H1 (cell line): ENCODE data around the gene ST8SIA4. TPM values are rescaled to one million over a fixed set of nuclear protein-coding genes. Genes with fewer than 3 reads are reported as not detected.

Experiments used
- CTCF ChIA-PET: fragments of 300-600 bp; sonication (Branson Sonifier 250); formaldehyde crosslinking; loops from one replicate; lab custom pipeline; 2021; ENCODE audit not compliant: partially characterized antibody; lab: Charles Lee
- POLR2A ChIA-PET: fragments of 300-600 bp; sonication (Branson Sonifier 250); formaldehyde crosslinking; loops from one replicate; lab custom pipeline; 2021; ENCODE audit warnings: inconsistent platforms; ENCODE audit not compliant: partially characterized antibody; lab: Charles Lee
- DNase-seq, 2 experiments: peaks; one replicate each; pipeline versions ENCODE4 v3.0.0 to v3.0.0-alpha.2; 2010 to 2022; ENCODE audit warnings: low spot score in 2 of 2, low read depth in 1 of 2, mixed read lengths in 1 of 2
- FAIRE-seq: peaks from 2 replicates; lab custom pipeline; 2011; peaks lifted over from hg19 to GRCh38; lab: Jason Lieb, UNC
- H2AFZ ChIP-seq: 2 replicates; pipeline ENCODE4 v1.8.1; 2012; ENCODE audit warnings: low read length, inconsistent platforms
- H2AK5ac ChIP-seq: 2 replicates; pipeline ENCODE4 v1.6.1; 2013; ENCODE audit warnings: low read depth, low read length
- H2BK120ac ChIP-seq: replicated peaks from 2 replicates; pipeline ENCODE3; 2013; ENCODE audit warnings: low read depth, low read length, inconsistent platforms
- H2BK12ac ChIP-seq: 2 replicates; pipeline ENCODE4 v1.6.1; 2013; ENCODE audit warnings: low read depth, low read length
- H2BK15ac ChIP-seq: 2 replicates; pipeline ENCODE4 v1.6.1; 2013; ENCODE audit warnings: low read length
- H2BK20ac ChIP-seq: 2 replicates; pipeline ENCODE4 v1.6.1; 2013; ENCODE audit warnings: low read length
- H2BK5ac ChIP-seq: 2 replicates; pipeline ENCODE4 v1.6.1; 2013; ENCODE audit warnings: low read depth, low read length
- H3K14ac ChIP-seq: 2 replicates; pipeline ENCODE4 v1.6.1; 2013; ENCODE audit warnings: inconsistent platforms; ENCODE audit not compliant: insufficient read length
- H3K18ac ChIP-seq: 2 replicates; pipeline ENCODE4 v1.6.1; 2013; ENCODE audit warnings: low read length; ENCODE audit errors: extremely low read depth
- H3K23ac ChIP-seq: 2 replicates; pipeline ENCODE4 v1.6.1; 2013; ENCODE audit warnings: inconsistent platforms; ENCODE audit not compliant: insufficient read length
- H3K23me2 ChIP-seq: 2 replicates; pipeline ENCODE4 v1.6.1; 2013; ENCODE audit warnings: low read depth, low read length
- H3K27ac ChIP-seq: 2 replicates; pipeline ENCODE4 v1.6.1; 2011; ENCODE audit warnings: low read depth, low read length, inconsistent platforms
- H3K27me3 ChIP-seq, 4 experiments: replicated peaks in 1 of 4; 1 replicate in 1 of 4; 2 replicates in 3 of 4; pipeline versions ENCODE4 v1.6.1 to v1.8.1; 2011 to 2013; ENCODE audit warnings: low read length in 3 of 4, mild to moderate bottlenecking in 3 of 4, inconsistent platforms in 2 of 4, mixed read lengths in 2 of 4, moderate library complexity in 1 of 4; ENCODE audit not compliant: control insufficient read depth in 3 of 4, insufficient read depth in 3 of 4; ENCODE audit errors: extremely low read depth in 1 of 4
- H3K36me3 ChIP-seq, 4 experiments: 2 replicates each; pipeline versions ENCODE4 v1.6.1 to v1.8.1; 2011 to 2013; ENCODE audit warnings: mild to moderate bottlenecking in 4 of 4, low read length in 3 of 4, moderate library complexity in 2 of 4, control low read depth in 1 of 4, inconsistent platforms in 1 of 4; ENCODE audit not compliant: insufficient read depth in 4 of 4, control insufficient read depth in 2 of 4
- H3K4ac ChIP-seq: replicated peaks from 2 replicates; pipeline ENCODE3; 2013; ENCODE audit warnings: low read length, low read depth, mixed read lengths, inconsistent platforms; ENCODE audit not compliant: insufficient read length
- H3K4me1 ChIP-seq, 4 experiments: replicated peaks in 1 of 4; 1 replicate in 1 of 4; 2 replicates in 3 of 4; pipeline versions ENCODE4 v1.6.1 to v1.8.1; 2011 to 2013; ENCODE audit warnings: low read length in 3 of 4, inconsistent platforms in 2 of 4, mixed read lengths in 1 of 4; ENCODE audit not compliant: insufficient read depth in 4 of 4, control insufficient read depth in 3 of 4
- H3K4me2 ChIP-seq, 2 experiments: 2 replicates each; pipeline versions ENCODE4 v1.6.1 to v1.8.1; 2011 to 2013; ENCODE audit warnings: low read depth in 2 of 2, low read length in 2 of 2, control low read depth in 1 of 2, inconsistent platforms in 1 of 2, mild to moderate bottlenecking in 1 of 2; ENCODE audit not compliant: insufficient read depth in 1 of 2
- H3K4me3 ChIP-seq, 4 experiments: fragments of 200-600, 300-600 bp in 1 of 4; sonication (generic), shearing (Covaris generic), sonication (Bioruptor Twin) in 1 of 4; 2 replicates each; pipeline versions ENCODE4 v1.5.1 to v1.8.1; 2011 to 2016; ENCODE audit warnings: low read length in 4 of 4, low read depth in 3 of 4, control low read depth in 2 of 4, inconsistent platforms in 2 of 4, mild to moderate bottlenecking in 2 of 4, mixed read lengths in 1 of 4, moderate library complexity in 1 of 4; ENCODE audit not compliant: insufficient read depth in 2 of 4; ENCODE audit errors: extremely low read depth in 1 of 4
- H3K56ac ChIP-seq: replicated peaks from 2 replicates; pipeline ENCODE3; 2013; ENCODE audit warnings: low read depth, mild to moderate bottlenecking, mixed read lengths, low read length, inconsistent platforms; ENCODE audit not compliant: insufficient read length
- H3K79me1 ChIP-seq: 2 replicates; pipeline ENCODE4 v1.6.1; 2013; ENCODE audit warnings: low read depth, low read length, control low read depth
- H3K79me2 ChIP-seq, 2 experiments: 2 replicates each; pipeline versions ENCODE4 v1.6.1 to v1.8.1; 2012 to 2013; ENCODE audit warnings: low read length in 2 of 2, mild to moderate bottlenecking in 2 of 2, inconsistent platforms in 1 of 2; ENCODE audit not compliant: insufficient read depth in 2 of 2, control insufficient read depth in 1 of 2
- H3K9ac ChIP-seq, 4 experiments: replicated peaks in 1 of 4; 1 replicate in 1 of 4; 2 replicates in 3 of 4; pipeline versions ENCODE4 v1.6.1 to v1.8.1; 2011 to 2013; ENCODE audit warnings: low read depth in 3 of 4, low read length in 3 of 4, control low read depth in 2 of 4, mild to moderate bottlenecking in 2 of 4, moderate library complexity in 2 of 4, inconsistent platforms in 1 of 4; ENCODE audit errors: extremely low read depth in 1 of 4
- H3K9me3 ChIP-seq, 2 experiments: 2 replicates each; pipeline versions ENCODE4 v1.6.1 to v1.8.1; 2012 to 2013; ENCODE audit warnings: mild to moderate bottlenecking in 2 of 2, moderate library complexity in 2 of 2, control low read depth in 1 of 2, inconsistent platforms in 1 of 2, low read depth in 1 of 2, low read length in 1 of 2, mixed read lengths in 1 of 2; ENCODE audit not compliant: insufficient read depth in 2 of 2
- H4K20me1 ChIP-seq, 2 experiments: replicated peaks in 1 of 2; 2 replicates each; pipeline versions ENCODE3 to v1.8.1; 2011 to 2013; ENCODE audit warnings: inconsistent platforms in 2 of 2, low read length in 2 of 2, mild to moderate bottlenecking in 1 of 2; ENCODE audit not compliant: insufficient read depth in 2 of 2, control insufficient read depth in 1 of 2
- H4K5ac ChIP-seq: 2 replicates; pipeline ENCODE4 v1.6.1; 2013; ENCODE audit warnings: low read length, low read depth, mixed read lengths, inconsistent platforms; ENCODE audit not compliant: insufficient read length
- H4K8ac ChIP-seq: 2 replicates; pipeline ENCODE4 v1.8.0; 2013; ENCODE audit warnings: mild to moderate bottlenecking, moderate library complexity, low read length, inconsistent platforms; ENCODE audit not compliant: insufficient read depth; ENCODE audit errors: extremely low read depth
- H4K91ac ChIP-seq: replicated peaks from 2 replicates; pipeline ENCODE3; 2013; ENCODE audit warnings: low read length, mixed read lengths, inconsistent platforms; ENCODE audit not compliant: insufficient read length
- CEBPB ChIP-seq: IDR thresholded peaks from 2 replicates; pipeline ENCODE4 v1.6.1; 2012; ENCODE audit warnings: low read depth, low read length
- CHD2 ChIP-seq: IDR thresholded peaks from 2 replicates; pipeline ENCODE4 v1.6.1; 2012; ENCODE audit warnings: low read length, improper control_type of control experiment
- GTF2F1 ChIP-seq: IDR thresholded peaks from 2 replicates; pipeline ENCODE4 v1.6.1; 2012; ENCODE audit warnings: low read depth, low read length, improper control_type of control experiment, borderline replicate concordance
- HDAC2 ChIP-seq, 2 experiments: fragments of 300-600 bp in 1 of 2; sonication (generic) in 1 of 2; IDR thresholded peaks; 2 replicates each; pipeline ENCODE4 v1.6.1; 2011 to 2012; ENCODE audit warnings: low read depth in 2 of 2, low read length in 2 of 2, mild to moderate bottlenecking in 2 of 2, moderate library complexity in 2 of 2, borderline replicate concordance in 1 of 2, inconsistent platforms in 1 of 2
- NRF1 ChIP-seq: IDR thresholded peaks from 2 replicates; pipeline ENCODE4 v1.6.1; 2011; ENCODE audit warnings: mild to moderate bottlenecking, low read depth, low read length, improper control_type of control experiment
- POLR2AphosphoS5 ChIP-seq: IDR thresholded peaks from 2 replicates; pipeline ENCODE4 v1.6.1; 2011; ENCODE audit warnings: low read depth, low read length
- RBBP5 ChIP-seq: IDR thresholded peaks from 2 replicates; pipeline ENCODE4 v1.7.1; 2012; ENCODE audit warnings: low read depth, mild to moderate bottlenecking, inconsistent platforms, low read length, moderate library complexity, borderline replicate concordance
- SP2 ChIP-seq: IDR thresholded peaks from 2 replicates; pipeline ENCODE4 v1.6.1; 2012; ENCODE audit warnings: mild to moderate bottlenecking, low read length, inconsistent platforms
- TAF1 ChIP-seq: IDR thresholded peaks from 2 replicates; pipeline ENCODE4 v1.6.1; 2011; ENCODE audit warnings: mild to moderate bottlenecking, low read depth, low read length
- TAF7 ChIP-seq: optimal IDR thresholded peaks from 2 replicates; pipeline ENCODE3; 2011; ENCODE audit warnings: low read depth, mild to moderate bottlenecking, inconsistent platforms, low read length, moderate library complexity, borderline replicate concordance
- ZNF274 ChIP-seq: IDR thresholded peaks from 2 replicates; pipeline ENCODE4 v1.7.0; 2012; ENCODE audit warnings: low read length, borderline replicate concordance; ENCODE audit errors: extremely low read depth
- WGBS, 2 experiments: shearing (Covaris generic) in 1 of 2; methylation state at CpG; one replicate each; pipeline versions ENCODE4 v1.1.6 to v1.1.7; 2013 to 2015; ENCODE audit warnings: low lambda C conversion rate in 2 of 2, mixed read lengths in 2 of 2, inconsistent platforms in 1 of 2, low coverage in 1 of 2, missing lambda C conversion rate in 1 of 2; ENCODE audit not compliant: insufficient replicate concordance in 2 of 2, insufficient coverage in 1 of 2, insufficient read length in 1 of 2; ENCODE audit errors: extremely low coverage in 1 of 2, missing lambda C conversion rate in 1 of 2; 5-methylcytosine and 5-hydroxymethylcytosine counted together
- polyA plus RNA-seq, 7 experiments: library from polyadenylated mRNA; depleted of rRNA in 3 of 7; stranded (reverse) in 5 of 7; unstranded in 2 of 7; fragments of >200 nt in 5 of 7; fragments of 200-250 nt in 2 of 7; gene quantifications; 1 replicate in 5 of 7; 2 replicates in 1 of 7; 4 replicates in 1 of 7; pipeline versions ENCODE4 v1.2.1 to v1.2.3, GENCODE V29; 2011 to 2013; ENCODE audit warnings: missing spikeins in 2 of 7, mixed read lengths in 2 of 7
- total RNA-seq: library from RNA; stranded (reverse); fragmentation: NEBNext Ultra II Directional; extraction: Animal tissue kit (Norgen Biotek cat#: 25700); gene quantifications from 2 replicates; pipeline ENCODE4 v1.2.1, GENCODE V29; 2021
- TF ChIP-seq, protein P1 (sequence below): IDR thresholded peaks from 2 replicates; pipeline ENCODE4 v1.6.1; 2011; ENCODE audit warnings: low read length, improper control_type of control experiment

Gene ST8SIA4
- total and polyA plus RNA-seq, 2 of the 8 experiments (the other 6 are each of a cell fraction or from before 2014, with no cell fraction given): 0.08 to 0.50 TPM

DNA sequence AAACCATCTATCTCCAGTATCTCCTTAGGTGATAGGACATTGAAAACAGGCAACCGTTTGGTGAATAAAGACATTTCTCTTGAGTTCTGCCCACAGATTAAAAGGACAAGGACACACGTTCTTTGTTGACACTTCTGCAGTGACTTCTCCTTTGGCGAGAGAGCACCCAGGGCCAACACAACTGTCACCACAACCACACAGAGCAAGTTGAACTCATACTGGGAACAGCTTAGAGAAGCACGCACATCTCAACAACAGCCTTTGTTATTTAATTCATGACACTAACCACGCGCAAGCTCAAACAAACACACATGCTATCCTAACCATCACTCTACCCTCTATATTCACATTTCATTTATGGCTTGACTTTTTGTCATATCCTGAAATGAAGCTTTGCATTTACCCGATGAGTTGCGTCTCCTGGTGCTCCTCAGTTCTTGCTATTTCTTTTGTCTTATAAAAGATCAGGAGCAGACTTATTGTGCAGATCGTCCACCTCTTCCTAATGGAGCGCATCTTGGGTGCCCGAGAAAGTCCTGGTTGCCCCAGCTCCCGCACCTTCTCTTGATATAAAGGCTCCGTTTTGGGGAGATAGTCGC, 543 bp downstream of the ST8SIA4 start:
- H3K9me3 ChIP-seq: no peaks in the 10 kb centered on the region
- H3K4ac ChIP-seq: no peak overlapping the region
- H3K36me3 ChIP-seq: no peaks in the 10 kb centered on the region
- H3K79me2 ChIP-seq: no peaks in the 10 kb centered on the region
- no peak overlapping the region for H2BK20ac ChIP-seq
- H4K91ac ChIP-seq: no peak overlapping the region
- H2AK5ac ChIP-seq: no peak overlapping the region
- peak overlapping the region; percentile 67 to 74 (median 72); a peak in 7 of 8 replicates for H3K4me3 ChIP-seq
- H3K9ac ChIP-seq: no peak overlapping the region
- H2BK5ac ChIP-seq: no peak overlapping the region
- peak overlapping the region; percentile 100; the same call in 1 of the 2 replicates for H2AFZ ChIP-seq
- no peak overlapping the region for H3K56ac ChIP-seq
- POLR2A ChIA-PET: interaction anchor here (1.2 kb wide), 1 partner anchor 343 kb away, joined by 3 read pairs; no protein-coding TSS in a partner anchor
- H3K27ac ChIP-seq: no peak overlapping the region
- H2BK15ac ChIP-seq: no peak overlapping the region
- H3K14ac ChIP-seq: no peak overlapping the region
- WGBS, 2 experiments: 8% methylated on average over 14 of the region's 14 CpGs; no CpG with 5 or more reads in 1 of the 2 experiments
- H3K23me2 ChIP-seq: peaks cover 20% of the 10 kb centered on the region
- H2BK12ac ChIP-seq: no peak overlapping the region
- H4K5ac ChIP-seq: no peak overlapping the region
- FAIRE-seq (peak; percentile 80), DNase-seq (peak in 1 of 2 experiments; percentile 46)
- no peak overlapping the region for H3K18ac ChIP-seq
- H2BK120ac ChIP-seq: no peak overlapping the region
- H3K4me1 ChIP-seq: peaks cover 0 to 16% (median 4%) of the 10 kb centered on the region in 4 experiments; a peak in 5 of 7 replicates
- H3K79me1 ChIP-seq: no peaks in the 10 kb centered on the region
- no peak overlapping the region for H3K23ac ChIP-seq
- peak overlapping the region; percentile 83 to 94 for H3K4me2 ChIP-seq
- no peak overlapping the region for H4K8ac ChIP-seq
- H3K27me3 ChIP-seq: peaks cover 20 to 50% (median 42%) of the 10 kb centered on the region in 4 experiments
- CTCF ChIA-PET: interaction anchor here (0.7 to 1.6 kb wide), 6 partner anchors 128 to 487 kb away, joined by 3 to 9 read pairs (median 4); no protein-coding TSS in a partner anchor
- no peaks in the 10 kb centered on the region for H4K20me1 ChIP-seq
- TF ChIP-seq TAF7: no peak
- peak; percentile 71 for TF ChIP-seq POLR2AphosphoS5
- TF ChIP-seq HDAC2 (IDR thresholded peaks at IDR 0.05; ENCODE audit: borderline replicate concordance in 1 of 2, low read depth in 2 of 2, low read length in 2 of 2): peak in 1 of 2 experiments; percentile 38; a peak in 1 of 4 replicates
- TF ChIP-seq CEBPB: no peak
- no peak for TF ChIP-seq GTF2F1
- TF ChIP-seq SP2: no peak
- TF ChIP-seq, protein P1, sequence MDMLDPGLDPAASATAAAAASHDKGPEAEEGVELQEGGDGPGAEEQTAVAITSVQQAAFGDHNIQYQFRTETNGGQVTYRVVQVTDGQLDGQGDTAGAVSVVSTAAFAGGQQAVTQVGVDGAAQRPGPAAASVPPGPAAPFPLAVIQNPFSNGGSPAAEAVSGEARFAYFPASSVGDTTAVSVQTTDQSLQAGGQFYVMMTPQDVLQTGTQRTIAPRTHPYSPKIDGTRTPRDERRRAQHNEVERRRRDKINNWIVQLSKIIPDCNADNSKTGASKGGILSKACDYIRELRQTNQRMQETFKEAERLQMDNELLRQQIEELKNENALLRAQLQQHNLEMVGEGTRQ: no peak
- TF ChIP-seq ZNF274: no peak
- TF ChIP-seq RBBP5: no peak
- no peak for TF ChIP-seq NRF1
- no peak for TF ChIP-seq CHD2
- TF ChIP-seq TAF1: no peak
